Endodermal cell (in vitro differentiated cells): ENCODE data around the gene VIL1. TPM values are rescaled to one million over a fixed set of nuclear protein-coding genes. Genes with fewer than 3 reads are reported as not detected.

Experiments
- DNase-seq: peaks from one replicate; pipeline ENCODE4 v3.0.0-alpha.2; 2017
- H3K27ac ChIP-seq: 2 replicates; pipeline ENCODE4 v1.5.1; 2013; ENCODE audit warnings: mild to moderate bottlenecking, low read depth, low read length, moderate library complexity
- H3K27me3 ChIP-seq: 2 replicates; pipeline ENCODE4 v1.6.1; 2013; ENCODE audit warnings: mild to moderate bottlenecking, low read length, moderate library complexity; ENCODE audit not compliant: insufficient read depth, control insufficient read depth, poor library complexity, severe bottlenecking
- H3K36me3 ChIP-seq: 2 replicates; pipeline ENCODE4 v1.7.0; 2013; ENCODE audit warnings: mild to moderate bottlenecking, low read length, moderate library complexity; ENCODE audit not compliant: control insufficient read depth, insufficient read depth
- H3K4me1 ChIP-seq: one replicate; pipeline ENCODE4 v1.7.0; 2013; ENCODE audit warnings: low read length; ENCODE audit not compliant: control insufficient read depth, insufficient read depth
- H3K4me3 ChIP-seq: 2 replicates; pipeline ENCODE4 v1.5.1; 2013; ENCODE audit warnings: mild to moderate bottlenecking, low read length, moderate library complexity
- H3K9ac ChIP-seq: 2 replicates; pipeline ENCODE4 v1.6.1; 2013; ENCODE audit warnings: mild to moderate bottlenecking, low read length, moderate library complexity; ENCODE audit not compliant: poor library complexity, severe bottlenecking; ENCODE audit errors: extremely low read depth
- H3K9me3 ChIP-seq: 2 replicates; pipeline ENCODE4 v1.6.1; 2013; ENCODE audit warnings: mild to moderate bottlenecking, low read length, moderate library complexity; ENCODE audit not compliant: control insufficient read depth
- H3K27ac Mint-ChIP-seq: 2 replicates; pipeline ENCODE4 v1.8.0; 2020; ENCODE audit warnings: mixed read lengths
- H3K27me3 Mint-ChIP-seq: 2 replicates; pipeline ENCODE4 v1.8.0; 2021; ENCODE audit warnings: mild to moderate bottlenecking, mixed read lengths; ENCODE audit not compliant: insufficient read depth
- H3K36me3 Mint-ChIP-seq: 2 replicates; pipeline ENCODE4 v1.8.0; 2020; ENCODE audit warnings: low read depth, mixed read lengths
- H3K4me1 Mint-ChIP-seq: 2 replicates; pipeline ENCODE4 v1.8.0; 2020; ENCODE audit warnings: mixed read lengths
- H3K4me3 Mint-ChIP-seq: 2 replicates; pipeline ENCODE4 v1.8.0; 2020; ENCODE audit warnings: mild to moderate bottlenecking, moderate library complexity, mixed read lengths
- H3K9me3 Mint-ChIP-seq: 2 replicates; pipeline ENCODE4 v1.8.0; 2020; ENCODE audit warnings: mild to moderate bottlenecking, mixed read lengths
- CTCF ChIP-seq: fragments of 200-600 bp; sonication (generic); conservative IDR thresholded peaks from 2 replicates; pipeline ENCODE4 v1.5.0; 2021; ENCODE audit warnings: antibody characterized with exemption, mild to moderate bottlenecking
- WGBS, 2 experiments: methylation state at CpG; one replicate each; pipeline versions ENCODE4 v1.1.5 to v1.1.7; 2013; ENCODE audit warnings: missing lambda C conversion rate in 2 of 2, mixed read lengths in 1 of 2; ENCODE audit not compliant: insufficient coverage in 1 of 2, insufficient read length in 1 of 2; 5-methylcytosine and 5-hydroxymethylcytosine counted together
- total RNA-seq, 2 donors: library from RNA; stranded (reverse); fragmentation: NEBNext Ultra II Directional in 1 of 2; extraction: Animal tissue kit (Norgen Biotek cat#: 25700) in 1 of 2; gene quantifications; 2 replicates in 1 of 2; 3 replicates in 1 of 2; pipeline ENCODE4 v1.2.1, GENCODE V29; 2021

VIL1 gene
- total RNA-seq, 2 donors from 2014 or later, result 70.2 to 83.1 TPM

GRCh38 chr2:218397463-218397819 is 21.5 kb upstream of the VIL1 start:
- H3K9ac ChIP-seq, result peak overlapping the region; percentile 95
- H3K27me3 ChIP-seq, result no peaks in the 10 kb centered on the region
- 2% methylated on average over 6 to 12 of the region's 12 CpGs for WGBS, 2 experiments
- H3K4me3 ChIP-seq, result peak overlapping the region; percentile 94
- Mint-ChIP-seq H3K4me3 (peak overlapping the region; percentile 88), H3K4me1 (peaks cover 18% of the 10 kb centered on the region), H3K27me3 (peaks cover 23% of the 10 kb centered on the region), H3K36me3 (peaks cover 3% of the 10 kb centered on the region), H3K9me3 (no peaks in the 10 kb centered on the region), H3K27ac (peak overlapping the region; percentile 92)
- no peak for TF ChIP-seq CTCF
- H3K9me3 ChIP-seq, result no peaks in the 10 kb centered on the region
- no peak overlapping the region for H3K27ac ChIP-seq
- no peak for DNase-seq
- H3K4me1 ChIP-seq, result no peaks in the 10 kb centered on the region
- H3K36me3 ChIP-seq, result peaks cover 11% of the 10 kb centered on the region

GRCh38 chr2:218397820-218398436 is 21.0 kb upstream of the VIL1 start:
- Mint-ChIP-seq H3K27me3 (peaks cover 23% of the 10 kb centered on the region), H3K4me3 (peak overlapping the region; percentile 88), H3K4me1 (peaks cover 18% of the 10 kb centered on the region), H3K27ac (peak overlapping the region; percentile 92), H3K9me3 (no peaks in the 10 kb centered on the region), H3K36me3 (peaks cover 4% of the 10 kb centered on the region)
- TF ChIP-seq CTCF, result no peak
- Histone ChIP-seq H3K9me3 (no peaks in the 10 kb centered on the region), H3K27ac (no peak overlapping the region), H3K4me3 (peak overlapping the region; percentile 94), H3K27me3 (no peaks in the 10 kb centered on the region), H3K36me3 (peaks cover 16% of the 10 kb centered on the region), H3K9ac (peak overlapping the region; percentile 95), H3K4me1 (no peaks in the 10 kb centered on the region)
- peak; percentile 90 for DNase-seq
- 0 to 2% methylated on average over 15 to 35 of the region's 35 CpGs for WGBS, 2 experiments

GRCh38 chr2:218398437-218399390 is 20.2 kb upstream of the VIL1 start:
- Mint-ChIP-seq H3K4me1 (peaks cover 18% of the 10 kb centered on the region), H3K27ac (peak overlapping the region; percentile 81), H3K36me3 (peaks cover 12% of the 10 kb centered on the region), H3K9me3 (no peaks in the 10 kb centered on the region), H3K4me3 (peak overlapping the region; percentile 88), H3K27me3 (peaks cover 21% of the 10 kb centered on the region)
- Histone ChIP-seq H3K36me3 (peaks cover 24% of the 10 kb centered on the region), H3K9me3 (no peaks in the 10 kb centered on the region), H3K9ac (peak overlapping the region; percentile 82), H3K4me1 (no peaks in the 10 kb centered on the region), H3K27me3 (no peaks in the 10 kb centered on the region), H3K4me3 (peak overlapping the region; percentile 94), H3K27ac (no peak overlapping the region)
- no peak for TF ChIP-seq CTCF
- peak; percentile 77 for DNase-seq
- WGBS, 2 experiments, result 3% methylated on average over 36 to 94 of the region's 95 CpGs
